Naive thymus-derived CD8-positive, alpha-beta T cell (primary cell): ENCODE data around the gene PKD2L2. TPM values are rescaled to one million over a fixed set of nuclear protein-coding genes. Genes with fewer than 3 reads are reported as not detected.
"Not testable (repeated sequence)": the region's sequence is repeated elsewhere in the genome, so short reads cannot be mapped to it uniquely, and the experiment has no call there.

Source experiments
- ATAC-seq, 2 donors: fragments of 150-1000 bp; cut with Tn5 transposase in 1 of 2; sonication (Bioruptor Pico), chemical (Tn5 transposase) in 1 of 2; 1 replicate in 1 of 2; 2 replicates in 1 of 2; pipeline ENCODE4 v1.10.0; 2021; ENCODE audit warnings: mild to moderate bottlenecking in 2 of 2, moderate library complexity in 2 of 2
- POLR2A ChIA-PET: fragments of 350-600 bp; sonication (Branson Sonifier 250); formaldehyde crosslinking; loops from one replicate; lab custom pipeline; 2021; ENCODE audit warnings: antibody characterized with exemption; lab: Charles Lee
- DNase-seq, 10 donors: peaks; one replicate each; pipeline versions ENCODE4 v3.0.0 to v3.0.0-alpha.2; 2020 to 2022
- H3K27ac Mint-ChIP-seq, 10 donors: one replicate each; pipeline ENCODE4 v1.8.0; 2020 to 2022; ENCODE audit warnings: mild to moderate bottlenecking in 10 of 10, mixed read lengths in 10 of 10, moderate library complexity in 4 of 10, inconsistent platforms in 1 of 10
- H3K27me3 Mint-ChIP-seq, 5 donors: one replicate each; pipeline ENCODE4 v1.8.0; 2021 to 2022; ENCODE audit warnings: mixed read lengths in 5 of 5
- H3K36me3 Mint-ChIP-seq, 3 donors: one replicate each; pipeline ENCODE4 v1.8.0; 2020 to 2022; ENCODE audit warnings: mixed read lengths in 3 of 3, mild to moderate bottlenecking in 2 of 3, inconsistent platforms in 1 of 3
- H3K4me1 Mint-ChIP-seq, 4 donors: one replicate each; pipeline ENCODE4 v1.8.0; 2021 to 2022; ENCODE audit warnings: mixed read lengths in 4 of 4
- H3K4me3 Mint-ChIP-seq, 10 donors: one replicate each; pipeline ENCODE4 v1.8.0; 2020 to 2022; ENCODE audit warnings: mild to moderate bottlenecking in 10 of 10, mixed read lengths in 10 of 10, moderate library complexity in 6 of 10, inconsistent platforms in 1 of 10
- H3K9me3 Mint-ChIP-seq, 9 donors: one replicate each; pipeline ENCODE4 v1.8.0; 2020 to 2022; ENCODE audit warnings: mixed read lengths in 9 of 9, mild to moderate bottlenecking in 3 of 9, inconsistent platforms in 1 of 9, moderate library complexity in 1 of 9
- polyA plus RNA-seq, 3 donors: library from polyadenylated mRNA; unstranded; fragments of 300-500 nt; fragmentation: Illumina TruSeq; gene quantifications; one replicate each; pipeline ENCODE4 v1.2.3, GENCODE V29; 2021
- total RNA-seq, 8 experiments: library from RNA in 2 of 8; stranded (reverse) in 2 of 8; gene quantifications; one replicate each; pipeline ENCODE4 v1.2.3 and lab custom pipeline; 2021 to 2026

PKD2L2 gene
- total RNA-seq (not detected), polyA plus RNA-seq (under 1 TPM; 0.32 to 0.34 (median 0.34) TPM), total RNA-seq (lab: John Stamatoyannopoulos, UW) (0 to 0.57 (median 0.03) reads per million in 6 experiments)

DNA sequence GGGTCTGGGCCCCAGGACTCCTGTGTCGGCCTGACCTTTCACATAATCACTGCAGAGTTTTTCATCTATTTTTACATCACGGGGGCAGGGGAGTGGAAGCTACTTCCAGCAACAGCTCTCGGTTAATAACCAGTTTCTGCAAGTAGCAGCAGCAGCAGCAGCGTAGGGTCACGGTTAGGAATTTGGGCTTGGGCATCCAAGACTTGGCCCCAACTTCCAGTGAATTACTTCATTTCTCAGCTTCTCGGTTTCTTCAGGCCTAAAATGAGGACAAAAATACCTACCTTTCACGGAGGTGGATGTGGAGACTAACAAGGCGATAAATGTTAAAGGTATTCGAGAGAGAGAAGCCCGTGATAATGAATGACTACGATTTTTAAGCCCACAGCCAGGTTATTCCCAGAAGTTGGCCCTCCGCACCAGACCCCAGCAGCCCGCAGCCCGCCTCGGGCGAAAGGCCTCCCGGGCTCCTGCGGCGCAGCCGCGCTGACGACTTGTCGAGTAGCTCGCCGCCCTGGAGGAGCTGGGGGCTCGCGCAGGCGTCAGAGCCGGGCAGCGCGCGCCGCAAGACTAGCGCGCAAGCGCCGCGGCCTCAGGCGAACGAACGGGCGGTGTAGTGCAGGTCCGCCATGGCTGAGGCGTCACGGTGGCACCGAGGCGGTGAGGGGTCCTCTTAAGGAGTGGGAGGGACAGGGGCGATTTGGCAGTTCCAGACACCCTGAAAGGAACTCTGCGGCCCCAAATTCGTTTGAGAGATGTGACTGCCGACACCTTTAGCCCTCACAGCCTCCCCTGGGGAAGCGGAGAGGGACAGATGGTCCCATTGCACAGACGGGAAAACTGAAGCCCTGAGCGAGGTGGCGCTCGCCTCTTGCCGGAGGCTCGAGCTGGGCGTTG is at the start of gene PKD2L2:
PKD2L2 (plus strand) TSS at position 595 of the 897 bp plus-strand sequence; CDS start at position 630, 35 bp downstream.
- Mint-ChIP-seq H3K4me3 (peak within 1 kb of the TSS; percentile 81 to 95 (median 89)), H3K4me1 (peaks cover 5 to 34% (median 28%) of the 10 kb centered on the region in 4 donors), H3K9me3 (no peaks in the 10 kb centered on the region), H3K27ac (peak within 1 kb of the TSS; percentile 89 to 98 (median 94)), H3K27me3 (peaks cover 0 to 3% (median 0%) of the 10 kb centered on the region in 5 donors), H3K36me3 (no peaks in the 10 kb centered on the region)
- DNase-seq, result peak; percentile 70 to 86 (median 76)
- POLR2A ChIA-PET, result interaction anchor here (0.6 to 1.4 kb wide), 10 partner anchors 9 to 465 kb away, joined by 3 to 6 read pairs (median 3); partner anchors contain the start of gene MYOT
- peak; percentile 98 to 99 for ATAC-seq

- peaks cover 0 to 16% (median 14%) of the 10 kb centered on the region in 3 donors for H3K36me3 Mint-ChIP-seq
- DNase-seq (no peak), ATAC-seq (no peak)
- no peaks in the 10 kb centered on the region for H3K9me3 Mint-ChIP-seq
- H3K4me1 Mint-ChIP-seq, result peaks cover 0 to 14% (median 3%) of the 10 kb centered on the region in 4 donors
- H3K27me3 Mint-ChIP-seq, result no peaks in the 10 kb centered on the region
- no peak overlapping the region for H3K27ac Mint-ChIP-seq
- H3K4me3 Mint-ChIP-seq, result no peak overlapping the region
- POLR2A ChIA-PET, result no interaction called here
Measured at GRCh38 chr5:137842296-137842695, 47.0 kb upstream of the PKD2L2 start.

GRCh38 chr5:137843676-137844299 is 45.5 kb upstream of the PKD2L2 start:
- H3K27ac Mint-ChIP-seq, result no peak overlapping the region
- peaks cover 0 to 14% (median 3%) of the 10 kb centered on the region in 4 donors for H3K4me1 Mint-ChIP-seq
- H3K9me3 Mint-ChIP-seq, result no peaks in the 10 kb centered on the region
- peaks cover 0 to 19% (median 17%) of the 10 kb centered on the region in 3 donors for H3K36me3 Mint-ChIP-seq
- ATAC-seq, result no peak
- DNase-seq, result no peak
- POLR2A ChIA-PET, result interaction anchor here (0.7 kb wide), 1 partner anchor 212 kb away, joined by 3 read pairs; no protein-coding TSS in a partner anchor
- no peak overlapping the region for H3K4me3 Mint-ChIP-seq
- H3K27me3 Mint-ChIP-seq, result no peaks in the 10 kb centered on the region

DNA sequence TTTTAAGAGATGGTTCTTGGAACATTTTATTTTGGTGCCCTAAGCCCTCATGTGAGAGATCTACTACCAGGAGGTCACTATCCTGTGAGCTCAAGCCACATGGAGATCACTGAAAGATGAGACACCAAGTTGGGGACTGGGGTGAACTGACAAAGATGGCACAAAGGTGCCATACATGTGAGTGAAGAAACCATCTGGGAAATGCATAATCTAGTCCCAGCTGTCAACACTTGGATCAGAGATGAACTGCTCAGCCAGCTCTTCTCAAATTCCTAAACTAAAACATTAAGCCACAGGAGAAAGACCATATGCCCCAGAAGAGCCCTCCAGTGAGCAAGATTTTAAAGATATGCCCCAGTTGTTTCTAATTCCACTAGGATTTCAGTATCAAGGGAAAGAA is 43.8 kb upstream of the PKD2L2 start:
- POLR2A ChIA-PET, result no interaction called here
- Mint-ChIP-seq H3K9me3 (no peaks in the 10 kb centered on the region), H3K27me3 (no peaks in the 10 kb centered on the region), H3K4me1 (peaks cover 0 to 14% (median 3%) of the 10 kb centered on the region in 4 donors), H3K36me3 (peaks cover 0 to 19% (median 17%) of the 10 kb centered on the region in 3 donors), H3K4me3 (no peak overlapping the region), H3K27ac (no peak overlapping the region)
- no peak for ATAC-seq
- DNase-seq, result no peak

- POLR2A ChIA-PET, result no interaction called here
- Mint-ChIP-seq H3K27ac (no peak overlapping the region), H3K4me3 (no peak overlapping the region), H3K9me3 (peaks cover 0 to 1% (median 0%) of the 10 kb centered on the region in 9 donors), H3K27me3 (peaks cover 0 to under 1% (median 0%) of the 10 kb centered on the region in 5 donors), H3K4me1 (peaks cover 0 to 6% (median 3%) of the 10 kb centered on the region in 4 donors), H3K36me3 (peaks cover 0 to 19% (median 17%) of the 10 kb centered on the region in 3 donors)
- ATAC-seq, result no peak
- no peak for DNase-seq
Measured at GRCh38 chr5:137847687-137848086, 41.6 kb upstream of the PKD2L2 start.

DNA sequence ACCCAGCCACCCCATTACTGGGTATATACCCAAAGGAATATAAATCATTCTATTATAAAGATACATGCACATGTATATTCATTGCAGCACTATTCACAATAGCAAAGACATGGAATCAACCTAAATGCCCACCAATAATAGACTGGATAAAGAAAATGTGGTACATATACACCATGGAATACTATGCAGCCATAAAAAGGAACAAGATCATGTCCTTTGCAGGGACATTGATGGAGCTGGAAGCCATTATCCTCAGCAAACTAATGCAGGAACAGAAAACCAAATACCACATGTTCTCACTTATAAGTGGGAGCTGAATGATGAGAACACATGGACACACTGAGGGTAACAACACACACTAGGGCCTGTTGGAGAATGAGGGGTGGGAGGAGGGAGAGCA is 36.1 kb upstream of the PKD2L2 start:
- H3K9me3 Mint-ChIP-seq, DNase-seq, H3K27me3 Mint-ChIP-seq, H3K27ac Mint-ChIP-seq, POLR2A ChIA-PET, ATAC-seq, H3K4me3 Mint-ChIP-seq, H3K36me3 Mint-ChIP-seq: not testable (repeated sequence)
- peaks cover 3 to 13% (median 9%) of the 10 kb centered on the region in 4 donors for H3K4me1 Mint-ChIP-seq

DNA sequence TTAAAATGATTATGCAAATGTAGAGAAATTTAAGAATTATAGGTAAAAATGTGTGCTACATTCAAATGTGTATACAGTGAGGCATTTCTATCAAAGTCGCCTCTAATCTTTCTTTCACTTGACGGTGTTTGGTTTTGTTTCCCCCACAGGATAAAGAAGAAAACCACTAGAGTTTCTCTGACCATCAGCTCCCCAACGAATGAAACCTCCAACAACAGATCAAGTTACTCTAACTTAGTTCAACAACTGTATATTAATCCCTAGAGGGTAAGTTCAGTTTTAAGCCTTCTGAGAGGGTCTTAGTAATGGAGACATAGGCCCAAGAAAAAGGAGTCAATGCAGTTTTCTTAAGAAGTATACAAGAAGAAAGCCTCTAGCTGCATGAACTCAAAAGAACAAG is 33.1 kb upstream of the PKD2L2 start:
- no peak overlapping the region for H3K4me3 Mint-ChIP-seq
- POLR2A ChIA-PET, result no interaction called here
- H3K27me3 Mint-ChIP-seq, result peaks cover 0 to 1% (median 0%) of the 10 kb centered on the region in 5 donors
- H3K27ac Mint-ChIP-seq, result no peak overlapping the region
- DNase-seq, result no peak
- peaks cover 2 to 19% (median 11%) of the 10 kb centered on the region in 4 donors for H3K4me1 Mint-ChIP-seq
- ATAC-seq, result no peak
- H3K9me3 Mint-ChIP-seq, result peaks cover 0 to 1% (median 0%) of the 10 kb centered on the region in 9 donors
- peaks cover 0 to 8% (median 3%) of the 10 kb centered on the region in 3 donors for H3K36me3 Mint-ChIP-seq

GRCh38 chr5:137856916-137857862 is 32.1 kb upstream of the PKD2L2 start:
- ATAC-seq, result no peak
- H3K4me3 Mint-ChIP-seq, result peak overlapping the region in 1 of 10 donors; percentile 66
- no peak for DNase-seq
- peaks cover 0 to 1% (median 0%) of the 10 kb centered on the region in 5 donors for H3K27me3 Mint-ChIP-seq
- POLR2A ChIA-PET, result no interaction called here
- peaks cover 0 to 8% (median 3%) of the 10 kb centered on the region in 3 donors for H3K36me3 Mint-ChIP-seq
- peaks cover 5 to 25% (median 17%) of the 10 kb centered on the region in 4 donors for H3K4me1 Mint-ChIP-seq
- H3K27ac Mint-ChIP-seq, result peak overlapping the region in 1 of 10 donors; percentile 55
- peaks cover 0 to 1% (median 0%) of the 10 kb centered on the region in 9 donors for H3K9me3 Mint-ChIP-seq

GRCh38 chr5:137858223-137858916 is 30.9 kb upstream of the PKD2L2 start:
- peaks cover 5 to 25% (median 18%) of the 10 kb centered on the region in 4 donors for H3K4me1 Mint-ChIP-seq
- H3K27me3 Mint-ChIP-seq, result no peaks in the 10 kb centered on the region
- peak overlapping the region in 7 of 10 donors; percentile 36 to 58 (median 51) for H3K27ac Mint-ChIP-seq
- POLR2A ChIA-PET, result no interaction called here
- H3K36me3 Mint-ChIP-seq, result peaks cover 0 to 4% (median 0%) of the 10 kb centered on the region in 3 donors
- no peak for DNase-seq
- no peak for ATAC-seq
- H3K4me3 Mint-ChIP-seq, result peak overlapping the region; percentile 52 to 79 (median 72)
- H3K9me3 Mint-ChIP-seq, result no peaks in the 10 kb centered on the region

DNA sequence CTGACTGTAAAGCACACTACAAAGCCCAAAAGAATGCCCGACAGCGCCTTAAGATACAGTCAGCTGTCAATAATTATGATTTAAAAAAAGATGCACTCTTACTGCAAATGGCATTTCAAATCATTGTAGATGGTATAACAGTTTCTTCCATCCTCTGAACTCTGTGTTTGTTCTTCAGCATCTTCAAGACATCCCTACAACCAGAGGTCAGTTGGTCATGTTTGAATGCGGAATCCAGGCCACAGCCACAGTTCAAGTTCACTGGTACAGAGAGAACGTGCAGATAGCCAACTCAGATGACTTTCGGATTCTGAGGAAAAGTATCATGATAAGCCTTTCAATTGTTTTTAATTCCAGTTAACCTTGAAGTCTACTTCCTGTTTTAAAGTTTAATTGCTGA is 30.3 kb upstream of the PKD2L2 start:
- no peaks in the 10 kb centered on the region for H3K27me3 Mint-ChIP-seq
- POLR2A ChIA-PET, result no interaction called here
- H3K27ac Mint-ChIP-seq, result no peak overlapping the region
- ATAC-seq (no peak), DNase-seq (no peak)
- peaks cover 0 to 3% (median 0%) of the 10 kb centered on the region in 3 donors for H3K36me3 Mint-ChIP-seq
- H3K9me3 Mint-ChIP-seq, result no peaks in the 10 kb centered on the region
- H3K4me3 Mint-ChIP-seq, result no peak overlapping the region
- H3K4me1 Mint-ChIP-seq, result peaks cover 5 to 25% (median 18%) of the 10 kb centered on the region in 4 donors

DNA sequence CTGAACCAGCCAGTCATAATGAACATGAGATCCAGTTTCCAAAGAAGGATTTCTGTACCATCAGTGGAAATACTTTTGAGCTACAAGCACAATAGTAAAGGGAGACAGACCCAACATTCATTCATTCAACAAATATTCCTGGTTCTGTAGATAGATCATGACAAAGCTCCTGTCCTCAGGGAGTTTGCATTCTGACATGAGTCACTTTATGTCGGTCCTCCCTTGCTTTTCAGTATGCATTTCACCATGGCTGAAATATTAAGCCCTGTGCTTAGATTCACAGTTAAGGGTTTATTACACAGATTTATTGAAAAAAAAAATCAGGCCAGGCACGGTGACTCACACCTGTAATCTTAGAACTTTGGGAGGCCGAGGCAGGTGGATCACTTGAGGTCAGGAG is 27.0 kb upstream of the PKD2L2 start:
- POLR2A ChIA-PET, result no interaction called here
- Mint-ChIP-seq H3K36me3 (no peaks in the 10 kb centered on the region), H3K9me3 (no peaks in the 10 kb centered on the region), H3K27me3 (no peaks in the 10 kb centered on the region), H3K4me3 (no peak overlapping the region), H3K27ac (peak overlapping the region in 1 of 10 donors; percentile 1), H3K4me1 (peaks cover 5 to 21% (median 17%) of the 10 kb centered on the region in 4 donors)
- DNase-seq, result no peak
- ATAC-seq, result no peak
